Tibial nerve (tissue), 4 donors: ENCODE results near the gene PTK6. TPM values are rescaled to one million over a fixed set of nuclear protein-coding genes. Genes with fewer than 3 reads are reported as not detected.

ENCODE experiments used
- DNase-seq, 2 donors: peaks; one replicate each; pipeline ENCODE4 v3.0.0-alpha.2; 2019; ENCODE audit warnings: low spot score in 2 of 2
- H3K27ac ChIP-seq, 4 donors: fragments of 200-600 bp; sonication (generic) in 3 of 4; one replicate each; pipeline ENCODE4 v1.5.1; 2017 to 2019; ENCODE audit warnings: mild to moderate bottlenecking in 1 of 4
- H3K27me3 ChIP-seq, 2 donors: fragments of 200-600 bp; sonication (generic) in 1 of 2; one replicate each; pipeline versions ENCODE4 v1.5.1 to v1.6.0; 2017 to 2019
- H3K36me3 ChIP-seq, 3 donors: fragments of 200-600 bp; sonication (generic); one replicate each; pipeline ENCODE4 v1.5.1; 2018 to 2019
- H3K4me1 ChIP-seq, 4 donors: fragments of 200-600 bp; sonication (generic) in 3 of 4; one replicate each; pipeline ENCODE4 v1.5.1; 2017 to 2019
- H3K4me3 ChIP-seq, 4 donors: fragments of 200-600 bp; sonication (generic) in 3 of 4; one replicate each; pipeline ENCODE4 v1.5.1; 2017 to 2019; ENCODE audit warnings: mild to moderate bottlenecking in 1 of 4, moderate library complexity in 1 of 4
- H3K9me3 ChIP-seq, 4 donors: fragments of 200-600 bp; sonication (generic) in 3 of 4; one replicate each; pipeline ENCODE4 v1.5.1; 2017 to 2019
- EP300 ChIP-seq, 2 donors: sonication (generic); formaldehyde crosslinking; IDR thresholded peaks; one replicate each; pipeline ENCODE4 v1.6.1; 2017; ENCODE audit warnings: antibody characterized with exemption in 2 of 2, mild to moderate bottlenecking in 1 of 2
- POLR2A ChIP-seq, 2 donors: fragments of 450-650 bp; IDR thresholded peaks; one replicate each; pipeline ENCODE4 v1.6.1; 2017; ENCODE audit warnings: antibody characterized with exemption in 2 of 2, mild to moderate bottlenecking in 2 of 2, moderate library complexity in 2 of 2
- WGBS, 2 donors: methylation state at CpG; one replicate each; pipeline ENCODE4 v1.1.5; 2018; 5-methylcytosine and 5-hydroxymethylcytosine counted together
- total RNA-seq, 4 donors: library from RNA; depleted of rRNA; stranded (reverse); fragments of >200 nt; gene quantifications; one replicate each; pipeline ENCODE4 v1.1.0, GENCODE V29; 2016
- TF ChIP-seq, protein P1 (sequence below), 5 experiments: fragments of 200-600 bp in 3 of 5; fragments of 450-650 bp in 2 of 5; sonication (generic) in 3 of 5; IDR thresholded peaks; one replicate each; pipeline ENCODE4 v1.5.1; 2016 to 2019; ENCODE audit warnings: antibody characterized with exemption in 5 of 5, mild to moderate bottlenecking in 3 of 5, moderate library complexity in 2 of 5

Gene PTK6
- total RNA-seq, 4 donors from 2014 or later, result 0.21 to 0.90 TPM; not detected in 2

DNA sequence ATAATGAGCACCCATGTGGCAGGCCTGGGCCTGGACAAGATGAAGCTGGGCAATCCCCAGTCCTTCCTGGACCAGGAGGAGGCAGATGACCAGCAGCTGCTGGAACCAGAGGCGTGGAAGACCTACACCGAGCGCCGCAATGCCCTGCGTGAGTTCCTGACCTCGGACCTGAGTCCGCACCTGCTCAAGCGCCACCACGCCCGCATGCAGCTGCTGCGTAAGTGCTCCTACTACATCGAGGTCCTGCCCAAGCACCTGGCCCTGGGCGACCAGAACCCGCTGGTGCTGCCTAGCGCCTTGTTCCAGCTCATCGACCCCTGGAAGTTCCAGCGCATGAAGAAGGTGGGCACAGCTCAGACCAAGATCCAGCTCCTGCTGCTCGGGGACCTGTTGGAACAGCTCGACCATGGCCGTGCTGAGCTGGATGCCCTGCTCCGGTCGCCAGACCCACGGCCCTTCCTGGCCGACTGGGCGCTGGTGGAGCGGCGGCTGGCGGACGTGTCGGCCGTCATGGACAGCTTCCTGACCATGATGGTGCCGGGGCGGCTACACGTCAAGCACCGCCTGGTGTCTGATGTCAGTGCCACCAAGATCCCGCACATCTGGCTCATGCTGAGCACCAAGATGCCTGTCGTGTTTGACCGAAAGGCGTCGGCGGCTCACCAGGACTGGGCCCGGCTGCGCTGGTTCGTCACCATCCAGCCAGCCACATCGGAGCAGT is 18.6 kb upstream of the PTK6 start:
- Histone ChIP-seq H3K4me1 (peaks cover 0 to 23% (median 13%) of the 10 kb centered on the region in 4 donors), H3K9me3 (no peaks in the 10 kb centered on the region), H3K36me3 (peaks cover 0 to 32% (median 4%) of the 10 kb centered on the region in 3 donors), H3K27ac (no peak overlapping the region), H3K27me3 (no peaks in the 10 kb centered on the region), H3K4me3 (no peak overlapping the region)
- no peak for DNase-seq
- TF ChIP-seq EP300 (IDR thresholded peaks at IDR 0.05) (no peak), POLR2A (IDR thresholded peaks at IDR 0.05) (no peak)
- TF ChIP-seq, protein P1, sequence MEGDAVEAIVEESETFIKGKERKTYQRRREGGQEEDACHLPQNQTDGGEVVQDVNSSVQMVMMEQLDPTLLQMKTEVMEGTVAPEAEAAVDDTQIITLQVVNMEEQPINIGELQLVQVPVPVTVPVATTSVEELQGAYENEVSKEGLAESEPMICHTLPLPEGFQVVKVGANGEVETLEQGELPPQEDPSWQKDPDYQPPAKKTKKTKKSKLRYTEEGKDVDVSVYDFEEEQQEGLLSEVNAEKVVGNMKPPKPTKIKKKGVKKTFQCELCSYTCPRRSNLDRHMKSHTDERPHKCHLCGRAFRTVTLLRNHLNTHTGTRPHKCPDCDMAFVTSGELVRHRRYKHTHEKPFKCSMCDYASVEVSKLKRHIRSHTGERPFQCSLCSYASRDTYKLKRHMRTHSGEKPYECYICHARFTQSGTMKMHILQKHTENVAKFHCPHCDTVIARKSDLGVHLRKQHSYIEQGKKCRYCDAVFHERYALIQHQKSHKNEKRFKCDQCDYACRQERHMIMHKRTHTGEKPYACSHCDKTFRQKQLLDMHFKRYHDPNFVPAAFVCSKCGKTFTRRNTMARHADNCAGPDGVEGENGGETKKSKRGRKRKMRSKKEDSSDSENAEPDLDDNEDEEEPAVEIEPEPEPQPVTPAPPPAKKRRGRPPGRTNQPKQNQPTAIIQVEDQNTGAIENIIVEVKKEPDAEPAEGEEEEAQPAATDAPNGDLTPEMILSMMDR (IDR thresholded peaks at IDR 0.05), result no peak
- 92 to 95% methylated on average over 33 to 35 of the region's 45 CpGs for WGBS, 2 donors

DNA sequence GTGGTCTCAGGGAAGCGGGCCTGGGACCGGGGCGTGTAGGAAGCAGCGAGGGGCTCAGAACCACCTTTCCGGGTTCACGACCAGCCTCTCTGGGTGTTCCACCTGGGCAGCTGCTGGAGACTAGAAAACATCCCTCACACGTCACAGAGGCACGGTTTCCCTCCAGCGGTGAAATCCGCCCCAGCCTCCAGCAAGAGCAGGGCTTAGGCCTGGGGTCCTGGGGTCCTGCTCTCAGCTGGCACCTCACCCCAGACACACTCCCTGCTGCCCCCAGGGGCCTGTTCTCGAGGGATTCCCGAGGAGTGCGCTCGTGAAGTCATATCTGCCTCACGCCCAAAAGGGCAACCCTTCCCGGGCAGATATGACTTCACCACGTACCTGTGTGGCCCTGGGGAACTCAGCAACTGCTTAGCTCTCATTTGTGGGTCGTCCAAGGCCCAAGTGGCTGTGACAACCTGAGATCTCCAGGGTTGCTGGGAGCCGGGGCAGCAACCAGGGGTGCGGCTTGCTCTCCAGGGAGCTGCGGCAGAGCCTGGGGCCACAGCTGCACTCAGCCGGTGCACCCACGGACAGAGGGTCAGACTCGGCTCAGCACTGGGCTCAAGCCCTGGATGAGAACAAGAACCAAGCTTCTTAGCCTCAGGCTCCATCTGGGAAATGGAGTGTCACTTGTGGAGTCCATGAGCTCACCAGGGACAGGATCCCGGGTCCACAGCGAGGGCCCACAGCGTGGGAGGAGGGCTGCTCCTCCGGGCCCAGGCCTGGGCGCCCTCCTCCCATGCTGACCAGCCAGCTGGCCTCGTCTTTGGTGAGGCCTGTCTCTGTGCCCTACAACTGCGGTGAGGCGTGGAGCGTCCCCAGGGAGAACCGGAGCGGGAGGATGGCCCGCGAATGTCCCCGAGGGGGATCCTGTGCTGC is 17.4 kb upstream of the PTK6 start:
- Histone ChIP-seq H3K36me3 (peaks cover 0 to 20% (median 0%) of the 10 kb centered on the region in 3 donors), H3K9me3 (no peaks in the 10 kb centered on the region), H3K4me1 (peaks cover 0 to 23% (median 13%) of the 10 kb centered on the region in 4 donors), H3K4me3 (peak overlapping the region; percentile 25 to 68 (median 55)), H3K27me3 (peaks cover 0 to 12% of the 10 kb centered on the region in 2 donors), H3K27ac (peak overlapping the region in 2 of 4 donors; percentile 50 to 58)
- TF ChIP-seq, protein P1 (IDR thresholded peaks at IDR 0.05), result no peak
- no peak for TF ChIP-seq EP300 (IDR thresholded peaks at IDR 0.05)
- TF ChIP-seq POLR2A (IDR thresholded peaks at IDR 0.05), result no peak
- WGBS, 2 donors, result 74 to 75% methylated on average over 20 to 21 of the region's 38 CpGs
- DNase-seq, result no peak

DNA sequence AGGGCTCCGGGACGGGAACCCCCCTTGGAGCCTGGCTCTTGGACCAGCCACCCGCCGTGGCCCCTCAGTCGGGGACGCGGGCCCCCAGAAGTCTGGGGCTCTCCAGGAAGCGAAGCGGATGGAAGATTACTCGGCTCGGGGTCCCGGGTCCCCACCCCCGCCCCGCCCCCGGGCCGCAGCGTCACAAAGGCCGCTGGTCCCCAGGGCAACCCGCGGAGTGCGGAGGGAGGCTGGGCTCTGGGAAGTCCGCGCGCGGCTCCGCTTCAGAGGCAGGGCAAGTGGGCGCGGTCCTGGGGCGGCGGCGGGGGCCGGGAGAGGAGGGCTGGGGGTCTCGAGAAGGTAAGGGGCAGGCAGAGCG is 16.7 kb upstream of the PTK6 start, which contains the start of gene FNDC11:
FNDC11 (plus strand) TSS at position 227 of the 358 bp plus-strand sequence. CDS start 1,505 bp downstream, outside the sequence.
- TF ChIP-seq EP300 (IDR thresholded peaks at IDR 0.05), result no peak
- TF ChIP-seq POLR2A (IDR thresholded peaks at IDR 0.05), result no peak
- TF ChIP-seq, protein P1 (IDR thresholded peaks at IDR 0.05), result no peak
- peak within 1 kb of the TSS; percentile 25 to 68 (median 55) for H3K4me3 ChIP-seq
- H3K4me1 ChIP-seq, result peaks cover 0 to 23% (median 13%) of the 10 kb centered on the region in 4 donors
- 0 to 1% methylated on average over 9 to 18 of the region's 34 CpGs for WGBS, 2 donors
- DNase-seq, result no peak
- H3K36me3 ChIP-seq, result peaks cover 0 to 16% (median 0%) of the 10 kb centered on the region in 3 donors
- peak within 1 kb of the TSS in 2 of 4 donors; percentile 50 to 58 for H3K27ac ChIP-seq
- no peaks in the 10 kb centered on the region for H3K9me3 ChIP-seq
- H3K27me3 ChIP-seq, result peaks cover 0 to 18% of the 10 kb centered on the region in 2 donors

DNA sequence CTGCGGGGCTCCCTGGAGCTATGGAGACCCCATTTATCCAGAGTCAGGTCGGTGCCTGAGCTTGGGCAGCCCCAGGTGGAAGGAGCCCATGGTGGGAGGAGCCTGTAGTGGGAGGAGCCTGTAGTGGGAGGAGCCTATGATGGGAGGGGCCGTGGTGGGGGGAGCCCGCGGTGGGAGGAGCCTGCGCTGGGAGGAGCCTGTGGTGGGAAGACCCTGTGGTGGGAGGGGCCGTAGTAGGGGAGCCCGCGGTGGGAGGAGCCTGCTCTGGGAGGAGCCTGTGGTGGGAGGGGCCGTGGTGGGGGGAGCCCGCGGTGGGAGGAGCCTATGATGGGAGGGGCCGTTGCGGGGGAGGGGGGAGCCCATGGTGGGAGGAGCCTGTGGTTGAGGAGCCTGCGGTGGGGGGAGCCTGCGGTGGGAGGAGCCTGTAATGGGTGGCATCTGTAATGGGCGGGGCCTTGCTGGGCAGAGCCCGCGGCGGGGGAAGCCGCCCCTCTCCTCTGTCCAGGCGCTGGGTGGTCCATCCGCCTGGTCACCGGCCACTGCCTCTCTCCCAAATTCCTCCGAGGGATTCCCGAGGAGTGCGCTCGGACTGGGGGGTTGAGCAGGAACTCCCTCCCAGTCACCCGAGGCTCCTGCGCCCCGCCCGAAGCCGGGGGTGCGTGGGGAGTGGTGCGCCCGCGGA is 16.2 kb upstream of the PTK6 start:
- WGBS, 2 donors, result 2 to 4% methylated on average over 32 to 36 of the region's 37 CpGs
- Histone ChIP-seq H3K4me1 (peaks cover 0 to 23% (median 13%) of the 10 kb centered on the region in 4 donors), H3K27me3 (peaks cover 0 to 23% of the 10 kb centered on the region in 2 donors), H3K27ac (peak overlapping the region in 2 of 4 donors; percentile 50 to 58), H3K9me3 (no peaks in the 10 kb centered on the region), H3K36me3 (peaks cover 0 to 11% (median 0%) of the 10 kb centered on the region in 3 donors), H3K4me3 (peak overlapping the region; percentile 25 to 68 (median 55))
- peak; percentile 66 to 81 for DNase-seq
- TF ChIP-seq POLR2A (IDR thresholded peaks at IDR 0.05) (no peak), EP300 (IDR thresholded peaks at IDR 0.05) (no peak)
- TF ChIP-seq, protein P1 (IDR thresholded peaks at IDR 0.05), result no peak
